Spleen (tissue), 11 donors: ENCODE data around the gene ZMPSTE24. TPM values are rescaled to one million over a fixed set of nuclear protein-coding genes. Genes with fewer than 3 reads are reported as not detected.

Experiments
- DNase-seq: peaks from one replicate; pipeline ENCODE4 v3.0.0-alpha.2; 2020
- H3K27ac ChIP-seq, 8 donors: fragments of 200-600 bp; sonication (generic) in 7 of 8; 1 replicate in 4 of 8; 2 replicates in 4 of 8; pipeline versions ENCODE4 v1.5.0 to v1.8.0; 2016 to 2021; ENCODE audit warnings: inconsistent platforms in 4 of 8, mild to moderate bottlenecking in 4 of 8, moderate library complexity in 1 of 8
- H3K27me3 ChIP-seq, 7 donors: fragments of 200-600 bp; sonication (generic) in 6 of 7; replicated peaks in 1 of 7; 1 replicate in 4 of 7; 2 replicates in 3 of 7; pipeline versions ENCODE4 v1.5.0 to v1.8.0; 2016 to 2021; ENCODE audit warnings: inconsistent platforms in 3 of 7, mild to moderate bottlenecking in 1 of 7
- H3K36me3 ChIP-seq, 6 donors: fragments of 200-600 bp; sonication (generic) in 5 of 6; 1 replicate in 4 of 6; 2 replicates in 2 of 6; pipeline versions ENCODE4 v1.5.0 to v1.8.0; 2016 to 2021; ENCODE audit warnings: inconsistent platforms in 2 of 6
- H3K4me1 ChIP-seq, 6 donors: fragments of 200-600 bp; sonication (generic) in 5 of 6; 1 replicate in 3 of 6; 2 replicates in 3 of 6; pipeline versions ENCODE4 v1.5.0 to v1.8.0; 2016 to 2021; ENCODE audit warnings: inconsistent platforms in 3 of 6
- H3K4me3 ChIP-seq, 8 donors: fragments of 200-600 bp; sonication (generic) in 7 of 8; 1 replicate in 4 of 8; 2 replicates in 4 of 8; pipeline versions ENCODE4 v1.5.0 to v1.8.0; 2016 to 2021; ENCODE audit warnings: inconsistent platforms in 4 of 8, mild to moderate bottlenecking in 4 of 8, moderate library complexity in 2 of 8
- H3K9me3 ChIP-seq, 8 donors: fragments of 200-600 bp; sonication (generic) in 7 of 8; 1 replicate in 4 of 8; 2 replicates in 4 of 8; pipeline versions ENCODE4 v1.5.0 to v1.8.0; 2016 to 2021; ENCODE audit warnings: inconsistent platforms in 4 of 8
- CTCF ChIP-seq, 11 experiments: fragments of 200-600 bp in 7 of 11; fragments of 450-650 bp in 4 of 11; sonication (generic) in 4 of 11; IDR thresholded peaks in 8 of 11; conservative IDR thresholded peaks in 3 of 11; 1 replicate in 7 of 11; 2 replicates in 4 of 11; pipeline versions ENCODE4 v1.4.0 to v1.8.0; 2016 to 2021; ENCODE audit warnings: antibody characterized with exemption in 11 of 11, inconsistent platforms in 4 of 11, mild to moderate bottlenecking in 1 of 11
- POLR2A ChIP-seq, 3 donors: fragments of 450-650 bp; IDR thresholded peaks; one replicate each; pipeline ENCODE4 v1.5.1; 2017; ENCODE audit warnings: antibody characterized with exemption in 3 of 3, mild to moderate bottlenecking in 1 of 3
- POLR2AphosphoS5 ChIP-seq, 3 donors: sonication (generic); formaldehyde crosslinking; IDR thresholded peaks; one replicate each; pipeline ENCODE4 v1.5.1; 2017; ENCODE audit warnings: antibody characterized with exemption in 3 of 3
- WGBS, 5 donors: extraction: QIAGEN DNeasy Blood & Tissue Kit in 3 of 5; methylation state at CpG; one replicate each; pipeline versions ENCODE4 v1.1.5 to v1.1.7; 2013 to 2018; 5-methylcytosine and 5-hydroxymethylcytosine counted together
- intact Hi-C: fragments of 100-400 bp; cut with DNase I; formaldehyde crosslinking; loops from one replicate; pipeline ENCODE4 v1.15.0; 2023; ENCODE audit warnings: low total_unique reads
- polyA plus RNA-seq, 3 donors: library from polyadenylated mRNA; stranded (reverse); fragments of 200-250 nt; gene quantifications; one replicate each; pipeline ENCODE4 v1.2.1, GENCODE V29; 2013
- total RNA-seq, 7 donors: library from RNA; depleted of rRNA in 3 of 7; stranded (reverse); fragments of >200 nt in 3 of 7; fragmentation: NEBNext Ultra II Directional in 4 of 7; extraction: Animal tissue kit (Norgen Biotek cat#: 25700) in 4 of 7; gene quantifications; one replicate each; pipeline versions ENCODE4 v1.1.0 to v1.2.1, GENCODE V29; 2016 to 2021
- donor health status: healthy with polysubstance abuse.
- donor health status: DM: no; HTN: no; CAD: no; lungs with moderate emphysema.
- donor health status: DM: no; HTN: no; CAD: no.
- donor health status: Bipolar disorder and iron deficiency.
- donor health status: healthy.
- donor health status: DM: no; HTN: no; CAD: no.
- donor health status: DM: yes; HTN: yes; CAD: no.

Gene ZMPSTE24
- total and polyA plus RNA-seq, 10 donors: 7.9 to 33.3 (median 23.9) TPM

GRCh38 chr1:40311692-40312091 lies 53.7 kb downstream of the ZMPSTE24 start:
- Histone ChIP-seq H3K4me1 (peaks cover 30 to 52% (median 48%) of the 10 kb centered on the region in 6 donors), H3K9me3 (no peaks in the 10 kb centered on the region), H3K27ac (peak overlapping the region in 3 of 8 donors; percentile 21 to 66 (median 46)), H3K27me3 (peaks cover 0 to 14% (median 11%) of the 10 kb centered on the region in 7 donors), H3K4me3 (no peak overlapping the region), H3K36me3 (no peaks in the 10 kb centered on the region)
- no peak for DNase-seq
- WGBS, 5 donors: 94 to 98% (median 94%) methylated on average over 5 of the region's 5 CpGs
- TF ChIP-seq POLR2A (IDR thresholded peaks at IDR 0.05) (no peak), CTCF (IDR thresholded peaks at IDR 0.05 in 8 of 11, conservative IDR thresholded peaks at IDR 0.05 in 3 of 11) (no peak), POLR2AphosphoS5 (IDR thresholded peaks at IDR 0.05) (no peak)
- intact Hi-C loops: no loop called here

- no peak for TF ChIP-seq POLR2A (IDR thresholded peaks at IDR 0.05)
- peak in 2 of 3 donors; percentile 17 for TF ChIP-seq POLR2AphosphoS5 (IDR thresholded peaks at IDR 0.05)
- no peaks in the 10 kb centered on the region for H3K36me3 ChIP-seq
- 28 to 54% (median 32%) methylated on average over 4 to 10 of the region's 10 CpGs for WGBS, 5 donors
- peak; percentile 92 for DNase-seq
- intact Hi-C loops: no loop called here
- no peak overlapping the region for H3K4me3 ChIP-seq
- H3K27me3 ChIP-seq: peaks cover 0 to 22% (median 19%) of the 10 kb centered on the region in 7 donors
- no peaks in the 10 kb centered on the region for H3K9me3 ChIP-seq
- peak overlapping the region in 4 of 8 donors; percentile 21 to 66 (median 39) for H3K27ac ChIP-seq
- peaks cover 30 to 60% (median 56%) of the 10 kb centered on the region in 6 donors for H3K4me1 ChIP-seq
Observed at GRCh38 chr1:40312238-40313205, 54.5 kb downstream of the ZMPSTE24 start.

GRCh38 chr1:40313329-40313957 lies 55.4 kb downstream of the ZMPSTE24 start:
- 59 to 78% (median 73%) methylated on average over 5 of the region's 5 CpGs for WGBS, 5 donors
- H3K9me3 ChIP-seq: no peaks in the 10 kb centered on the region
- H3K27ac ChIP-seq: peak overlapping the region in 1 of 8 donors; percentile 66
- no peaks in the 10 kb centered on the region for H3K36me3 ChIP-seq
- peak; percentile 81 for DNase-seq
- peaks cover 30 to 62% (median 60%) of the 10 kb centered on the region in 6 donors for H3K4me1 ChIP-seq
- no peak for TF ChIP-seq POLR2AphosphoS5 (IDR thresholded peaks at IDR 0.05)
- TF ChIP-seq CTCF (IDR thresholded peaks at IDR 0.05 in 8 of 11, conservative IDR thresholded peaks at IDR 0.05 in 3 of 11): no peak
- TF ChIP-seq POLR2A (IDR thresholded peaks at IDR 0.05): no peak
- intact Hi-C loops: no loop called here
- H3K27me3 ChIP-seq: peaks cover 0 to 31% (median 22%) of the 10 kb centered on the region in 7 donors
- no peak overlapping the region for H3K4me3 ChIP-seq

- WGBS, 5 donors: 85 to 90% (median 88%) methylated on average over 9 of the region's 9 CpGs
- Histone ChIP-seq H3K4me3 (no peak overlapping the region), H3K4me1 (peaks cover 30 to 62% (median 60%) of the 10 kb centered on the region in 6 donors), H3K36me3 (no peaks in the 10 kb centered on the region), H3K27ac (peak overlapping the region in 1 of 8 donors; percentile 69), H3K9me3 (no peaks in the 10 kb centered on the region), H3K27me3 (peaks cover 0 to 34% (median 24%) of the 10 kb centered on the region in 7 donors)
- intact Hi-C loops: no loop called here
- no peak for DNase-seq
- TF ChIP-seq POLR2A (IDR thresholded peaks at IDR 0.05) (no peak), CTCF (IDR thresholded peaks at IDR 0.05 in 8 of 11, conservative IDR thresholded peaks at IDR 0.05 in 3 of 11) (no peak), POLR2AphosphoS5 (IDR thresholded peaks at IDR 0.05) (no peak)
Observed at GRCh38 chr1:40313958-40314720, 56.1 kb downstream of the ZMPSTE24 start.
